ENCODE results near the gene RASSF3.

GRCh38 chr12:64600164-64600561 is 10.1 kb upstream of the RASSF3 start:
- no peak for TF ChIP-seq CTCF (conservative IDR thresholded peaks at IDR 0.05; ENCODE audit: low read length)
- TF ChIP-seq EZH2phosphoT487 (IDR thresholded peaks at IDR 0.05; ENCODE audit: borderline replicate concordance) = no peak
